ENCODE measurements around the gene FAM98B.

DNA sequence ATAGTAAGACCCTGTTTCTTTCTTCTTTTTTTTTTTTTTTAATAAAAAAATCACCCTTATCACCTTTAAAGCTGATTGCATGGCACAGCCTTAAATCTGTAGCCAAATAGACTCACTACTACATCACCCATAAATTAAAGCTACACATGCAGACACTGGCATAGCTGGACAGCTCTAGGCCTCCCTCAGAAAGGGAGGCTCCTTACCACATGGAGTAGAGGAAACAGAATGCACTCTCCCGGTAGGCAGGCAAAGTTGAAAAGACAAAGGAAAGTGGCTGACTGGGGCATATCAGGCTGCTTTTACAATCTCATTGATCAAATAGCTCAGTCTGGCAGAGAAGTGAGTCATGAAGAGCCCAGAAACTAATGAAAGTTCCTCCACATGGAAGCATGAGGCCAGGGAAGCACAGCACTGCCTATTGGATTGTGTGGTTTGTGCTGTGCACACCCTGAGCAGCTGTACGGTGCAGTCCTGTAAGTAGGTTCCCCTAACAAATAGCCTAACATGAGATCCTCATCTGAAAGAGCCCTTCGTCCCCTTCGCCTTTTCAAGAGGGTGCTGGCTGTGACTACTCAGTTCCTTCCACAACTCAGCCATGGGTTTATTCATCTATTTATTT, 32.7 kb upstream of the FAM98B start:
- TF ChIP-seq, protein P1, sequence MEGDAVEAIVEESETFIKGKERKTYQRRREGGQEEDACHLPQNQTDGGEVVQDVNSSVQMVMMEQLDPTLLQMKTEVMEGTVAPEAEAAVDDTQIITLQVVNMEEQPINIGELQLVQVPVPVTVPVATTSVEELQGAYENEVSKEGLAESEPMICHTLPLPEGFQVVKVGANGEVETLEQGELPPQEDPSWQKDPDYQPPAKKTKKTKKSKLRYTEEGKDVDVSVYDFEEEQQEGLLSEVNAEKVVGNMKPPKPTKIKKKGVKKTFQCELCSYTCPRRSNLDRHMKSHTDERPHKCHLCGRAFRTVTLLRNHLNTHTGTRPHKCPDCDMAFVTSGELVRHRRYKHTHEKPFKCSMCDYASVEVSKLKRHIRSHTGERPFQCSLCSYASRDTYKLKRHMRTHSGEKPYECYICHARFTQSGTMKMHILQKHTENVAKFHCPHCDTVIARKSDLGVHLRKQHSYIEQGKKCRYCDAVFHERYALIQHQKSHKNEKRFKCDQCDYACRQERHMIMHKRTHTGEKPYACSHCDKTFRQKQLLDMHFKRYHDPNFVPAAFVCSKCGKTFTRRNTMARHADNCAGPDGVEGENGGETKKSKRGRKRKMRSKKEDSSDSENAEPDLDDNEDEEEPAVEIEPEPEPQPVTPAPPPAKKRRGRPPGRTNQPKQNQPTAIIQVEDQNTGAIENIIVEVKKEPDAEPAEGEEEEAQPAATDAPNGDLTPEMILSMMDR (IDR thresholded peaks at IDR 0.05), result no peak
- TF ChIP-seq POLR2A (IDR thresholded peaks at IDR 0.05), result no peak

Measured in testis (tissue), 2 donors.